NCI-H1930 (cell line): ENCODE measurements around the gene GGTA1.
"Not testable (repeated sequence)": the region's sequence is repeated elsewhere in the genome, so short reads cannot be mapped to it uniquely, and the experiment has no call there.

Source experiments
- DNase-seq, 2 experiments: peaks; one replicate each; lab custom pipeline; 2025; lab: John Stamatoyannopoulos, UW

Gene GGTA1

DNA sequence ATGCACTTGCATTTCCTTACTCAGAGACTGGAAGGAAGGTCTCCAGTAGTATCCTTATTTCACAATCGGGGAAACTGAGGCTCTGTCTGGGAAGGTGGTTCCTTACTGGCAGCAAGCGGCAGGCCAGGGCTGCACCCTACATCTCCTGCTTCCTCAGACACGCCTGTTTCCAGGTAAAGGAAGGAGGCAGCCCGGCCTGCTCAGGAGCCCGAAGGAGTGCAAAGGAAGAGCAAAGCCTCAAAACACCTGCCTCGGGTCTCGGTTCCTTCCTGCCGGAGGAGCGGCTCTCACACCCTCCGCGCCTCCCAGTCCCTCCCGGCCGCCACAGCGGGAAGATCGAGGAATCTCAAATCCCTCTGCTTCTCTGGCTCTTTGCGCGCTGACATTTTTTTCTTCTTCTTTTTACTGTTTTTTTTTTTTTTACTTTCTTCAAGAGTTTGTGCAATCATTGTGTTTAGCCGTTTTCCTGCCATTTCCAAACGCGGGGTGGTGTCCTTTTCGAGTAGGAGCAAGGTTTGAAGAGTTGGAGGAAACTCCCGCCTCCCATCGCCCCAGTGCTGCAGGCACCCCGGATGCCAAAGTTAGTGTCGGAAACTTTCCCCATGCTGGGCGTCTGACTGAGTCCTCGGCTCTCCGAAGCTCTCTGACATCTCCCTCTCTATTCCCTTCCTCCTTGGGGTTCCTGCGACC lies 1.0 kb downstream of the GGTA1 start:
- DNase-seq: no peak

GRCh38 chr9:121498150-121498486 lies 1.5 kb downstream of the GGTA1 start:
- peak; percentile 32 to 69 for DNase-seq

DNA sequence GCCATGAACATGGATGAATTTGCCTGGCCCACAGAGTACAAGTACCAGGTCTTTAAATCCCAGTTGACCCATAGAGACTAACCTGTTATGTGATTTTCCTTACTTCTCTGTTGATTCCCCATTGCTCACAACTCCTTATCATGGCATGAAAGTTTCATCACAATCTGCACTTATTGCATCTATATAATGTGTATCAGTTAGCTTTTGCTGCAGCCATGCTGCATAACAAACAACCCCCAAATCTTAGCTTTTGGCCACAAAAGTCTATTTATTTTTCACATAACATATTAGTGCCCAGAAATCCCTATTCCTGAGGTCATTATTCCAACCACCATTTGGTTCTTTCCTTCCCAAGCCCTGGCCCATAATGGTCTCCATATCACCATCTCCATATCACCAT lies 3.7 kb downstream of the GGTA1 start:
- no peak for DNase-seq

DNA sequence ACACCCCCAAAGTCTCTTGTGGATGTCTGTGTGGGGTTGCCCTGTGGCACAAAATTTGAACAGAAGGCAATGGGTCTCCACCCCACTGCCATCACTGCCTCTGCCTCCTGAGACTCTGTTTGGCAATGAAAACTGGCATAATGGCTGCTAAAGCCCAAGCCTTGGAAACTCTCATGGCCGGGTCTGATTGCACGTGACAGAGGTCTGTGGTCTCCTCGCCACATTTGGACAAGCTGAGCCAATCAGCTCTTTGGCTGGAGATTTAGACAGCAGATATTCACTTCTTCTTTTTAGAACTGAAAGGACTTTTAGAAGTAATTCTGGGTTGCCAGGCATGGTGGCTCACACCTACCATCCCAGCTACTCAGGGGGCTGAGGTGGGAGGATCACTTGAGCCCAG lies 5.5 kb downstream of the GGTA1 start:
- DNase-seq: no peak

- DNase-seq: no peak
These were observed 8.5 kb downstream of the GGTA1 start for GRCh38 chr9:121491111-121491510.

DNA sequence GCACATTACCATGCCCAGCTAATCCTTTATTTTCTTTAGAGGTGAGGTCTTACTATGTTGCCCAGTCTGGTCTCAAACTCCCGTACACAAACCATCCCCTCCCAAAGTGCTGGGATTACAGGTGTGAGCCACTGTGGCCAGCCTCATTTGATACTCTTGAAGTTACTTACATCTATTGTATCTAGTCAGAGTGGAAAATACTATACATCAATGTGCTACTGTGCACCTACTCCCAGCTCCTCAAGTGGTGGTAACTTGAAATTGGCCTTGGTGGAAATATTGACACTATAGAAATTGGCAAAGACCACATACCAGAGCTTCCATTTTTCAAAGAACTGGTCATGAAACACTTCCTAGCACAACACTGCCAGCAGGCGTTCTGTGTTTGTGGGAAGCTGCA lies 10.3 kb downstream of the GGTA1 start:
- no peak for DNase-seq

DNA sequence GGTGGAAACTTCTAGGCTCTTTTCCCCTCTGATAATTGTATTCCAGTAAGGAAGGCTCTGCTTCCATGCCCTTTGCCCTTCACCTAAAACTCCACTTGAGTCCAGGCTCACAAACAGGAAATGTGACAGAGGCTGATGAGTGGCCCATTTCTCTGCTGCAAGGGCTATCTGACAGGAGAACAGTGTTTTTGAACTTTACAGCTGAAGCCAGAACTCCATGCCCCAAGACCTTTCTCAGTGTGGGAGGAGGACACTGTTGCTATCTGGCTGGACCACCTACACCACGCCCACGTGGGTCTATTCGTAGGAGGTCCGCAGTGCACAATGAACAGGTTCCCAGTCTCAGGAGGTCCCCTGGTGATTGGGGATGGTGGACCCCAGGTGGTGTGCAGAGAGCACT lies 13.6 kb downstream of the GGTA1 start:
- DNase-seq: no peak

- no peak for DNase-seq
These were observed 14.0 kb downstream of the GGTA1 start for GRCh38 chr9:121485623-121486022.

GRCh38 chr9:121484651-121485446 lies 14.8 kb downstream of the GGTA1 start:
- DNase-seq: no peak

DNA sequence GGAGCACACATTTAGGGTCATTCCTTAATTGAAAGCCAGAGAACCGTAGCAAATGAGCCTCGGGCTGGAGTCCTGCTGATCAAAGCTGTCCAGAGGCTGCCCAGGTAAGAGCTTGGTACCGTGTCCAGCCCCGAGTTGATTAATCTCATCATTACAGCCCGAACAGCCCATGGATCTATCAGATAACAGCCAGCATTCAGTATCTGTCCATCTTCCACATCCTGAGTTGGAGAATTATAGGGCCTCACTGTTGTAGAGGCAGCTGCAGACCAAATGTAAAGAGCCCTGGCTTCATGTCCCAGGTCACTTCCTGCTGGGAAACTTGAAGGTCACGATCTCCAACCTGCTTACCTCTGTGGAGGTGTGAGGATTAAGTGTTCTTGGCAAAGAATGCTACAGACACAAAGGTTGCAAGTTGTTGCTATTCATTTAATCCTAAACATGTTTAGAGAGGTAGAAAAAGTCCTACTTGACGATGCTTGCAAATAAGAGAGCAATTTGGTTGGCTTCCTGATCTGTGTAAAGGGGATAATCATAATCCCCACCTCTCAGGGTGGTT lies 16.1 kb downstream of the GGTA1 start:
- DNase-seq: no peak

DNA sequence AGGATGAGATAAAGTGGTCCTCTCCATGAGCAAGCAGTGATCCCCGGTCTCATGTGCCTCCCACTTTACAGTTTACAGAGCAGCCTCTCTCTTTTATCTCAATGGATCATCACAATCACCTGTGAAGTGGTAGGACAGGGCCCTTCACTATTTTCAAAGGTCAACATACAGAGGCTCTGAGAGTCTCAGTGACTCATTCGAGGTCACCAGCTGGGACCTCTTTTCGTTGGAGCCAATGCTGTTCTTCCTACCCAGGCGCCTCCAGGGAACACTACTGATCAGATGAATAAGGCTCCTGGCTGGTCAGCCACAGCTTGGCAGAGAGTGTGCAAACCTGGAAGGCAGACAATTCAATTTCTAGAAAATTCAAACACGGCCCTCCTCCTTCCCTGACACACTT lies 16.6 kb downstream of the GGTA1 start:
- no peak for DNase-seq

- no peak for DNase-seq
These were observed 20.6 kb downstream of the GGTA1 start for GRCh38 chr9:121478816-121479676.

- no peak for DNase-seq
These were observed 23.5 kb downstream of the GGTA1 start for GRCh38 chr9:121476156-121476555.

DNA sequence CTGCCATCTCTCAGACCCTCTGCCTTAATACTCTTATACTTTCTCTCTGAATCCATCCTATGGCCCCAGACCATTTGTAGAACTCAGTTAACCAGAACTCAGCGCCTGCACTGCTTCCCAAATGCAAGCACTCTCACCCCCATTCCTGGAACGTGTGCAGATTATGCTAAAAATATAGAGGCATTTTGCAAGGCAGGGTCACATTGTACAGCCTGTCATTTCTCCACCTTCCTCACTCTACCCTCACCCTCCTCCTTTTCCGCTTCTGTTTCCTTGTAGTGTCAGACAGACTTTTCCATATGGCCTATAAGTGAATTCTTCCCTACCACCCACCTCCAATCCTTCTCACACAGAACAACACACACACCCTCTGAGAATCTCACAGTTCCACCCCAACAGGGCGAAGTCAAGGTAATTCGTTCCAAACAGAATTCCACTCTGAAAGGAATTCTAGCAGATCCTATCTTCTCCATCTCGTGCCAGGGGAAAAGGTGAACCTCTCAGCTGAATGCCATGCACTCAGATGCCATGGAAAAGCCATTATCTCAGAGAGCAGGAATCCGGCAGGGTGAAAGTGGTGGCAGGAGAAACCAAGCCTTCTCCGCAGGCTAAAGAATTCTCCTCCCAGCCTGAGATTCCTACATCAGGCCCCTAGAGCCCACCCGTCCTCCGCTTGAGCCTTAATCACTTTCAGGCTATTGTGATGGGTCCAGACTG lies 25.3 kb downstream of the GGTA1 start:
- no peak for DNase-seq

DNA sequence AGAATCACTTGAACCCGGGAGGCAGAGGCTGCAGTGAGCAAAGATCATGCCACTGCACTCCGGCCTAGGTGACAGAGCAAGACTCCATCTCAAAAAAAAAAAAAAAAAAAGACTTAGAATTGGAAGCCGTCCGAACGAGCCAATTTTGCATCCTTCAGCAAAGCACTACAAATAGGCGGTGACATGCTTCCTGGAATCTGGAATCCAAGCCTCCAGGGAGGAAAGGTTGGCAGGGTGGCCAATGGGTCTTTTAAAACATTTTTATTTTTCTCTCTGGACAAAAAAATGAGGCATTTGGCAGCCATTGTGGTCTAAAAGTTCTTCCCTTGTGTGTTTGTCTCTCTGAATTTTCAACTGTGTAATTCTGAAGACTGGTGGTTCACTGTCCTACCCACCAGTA lies 26.4 kb downstream of the GGTA1 start:
- no peak for DNase-seq

- no peak for DNase-seq
These were observed 27.2 kb downstream of the GGTA1 start for GRCh38 chr9:121472446-121472845.

DNA sequence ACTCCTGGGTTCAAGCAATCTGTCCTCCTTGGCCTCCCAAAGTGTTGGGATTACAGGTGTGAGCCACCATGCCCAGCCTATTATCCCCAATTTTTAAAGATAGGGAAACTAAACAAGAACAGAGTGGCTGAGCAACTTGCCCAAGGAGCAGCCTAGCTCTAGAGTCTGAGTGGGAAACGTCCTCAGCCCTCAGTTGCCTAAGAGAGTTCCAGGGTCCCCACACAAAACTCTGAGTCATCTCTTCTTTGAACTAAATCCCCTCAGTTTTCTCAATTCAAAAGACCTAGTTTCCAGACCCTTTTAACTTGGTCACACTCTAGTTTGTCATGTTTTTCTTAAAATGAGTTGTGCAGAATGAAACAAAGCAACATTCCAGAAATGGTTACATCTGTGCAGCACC lies 33.5 kb downstream of the GGTA1 start:
- DNase-seq: no peak

DNA sequence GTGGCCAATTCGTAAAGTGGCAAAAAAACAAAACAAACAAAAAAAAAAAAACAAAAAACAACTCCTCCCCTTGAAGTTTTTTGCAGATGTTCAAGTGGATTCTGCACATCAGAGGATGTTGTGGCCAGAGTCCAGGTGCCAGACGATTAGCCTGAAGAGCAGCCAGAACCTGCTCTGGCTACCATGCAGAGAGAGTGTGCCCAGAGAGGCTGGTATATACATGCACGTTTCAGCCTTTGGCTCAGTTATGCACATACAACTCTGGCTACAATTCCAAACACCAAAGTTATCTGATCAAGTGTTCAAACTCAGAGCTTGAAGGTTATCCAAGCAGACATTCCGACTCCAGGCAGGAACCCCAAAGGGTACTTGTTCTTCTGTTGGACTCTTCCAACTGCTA lies 34.7 kb downstream of the GGTA1 start:
- DNase-seq: no peak

DNA sequence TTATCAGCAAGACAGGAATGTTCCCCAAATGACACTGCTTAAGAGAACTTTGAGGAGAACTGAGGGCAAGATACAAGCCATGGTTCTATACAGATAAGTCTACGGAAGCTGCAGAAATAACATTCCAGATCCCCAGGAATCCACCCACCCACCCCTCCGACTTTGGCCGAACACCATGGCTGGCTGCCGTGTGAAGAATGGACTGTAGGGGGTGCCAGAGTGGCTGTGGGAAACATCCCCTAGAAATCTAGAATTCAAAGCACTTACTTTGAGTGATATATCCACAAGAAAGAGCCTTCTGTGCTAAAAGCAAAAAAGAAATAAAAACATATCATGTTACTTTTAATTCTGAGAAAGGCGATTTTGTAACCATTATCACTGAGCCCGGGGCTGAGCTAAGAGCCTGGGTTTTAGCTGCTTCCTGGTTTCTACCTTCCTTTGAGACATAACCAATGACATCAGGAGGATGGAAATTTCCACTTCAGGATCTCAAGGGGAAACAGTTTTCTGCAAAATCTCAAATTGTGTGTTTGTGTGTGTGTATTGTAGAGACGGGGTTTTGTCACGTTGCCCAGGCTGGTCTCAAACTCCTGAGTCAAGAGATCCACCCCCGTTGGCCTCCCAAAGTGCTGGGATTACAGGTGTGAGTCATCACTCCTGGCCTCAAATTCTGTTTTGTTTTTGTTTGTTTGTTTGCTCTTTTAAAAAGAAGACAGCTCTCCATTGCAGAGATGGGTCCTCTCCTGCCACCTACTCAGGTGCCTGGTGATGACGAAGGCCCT lies 36.4 kb downstream of the GGTA1 start:
- DNase-seq: peak in 1 of 2 experiments; percentile 5

DNA sequence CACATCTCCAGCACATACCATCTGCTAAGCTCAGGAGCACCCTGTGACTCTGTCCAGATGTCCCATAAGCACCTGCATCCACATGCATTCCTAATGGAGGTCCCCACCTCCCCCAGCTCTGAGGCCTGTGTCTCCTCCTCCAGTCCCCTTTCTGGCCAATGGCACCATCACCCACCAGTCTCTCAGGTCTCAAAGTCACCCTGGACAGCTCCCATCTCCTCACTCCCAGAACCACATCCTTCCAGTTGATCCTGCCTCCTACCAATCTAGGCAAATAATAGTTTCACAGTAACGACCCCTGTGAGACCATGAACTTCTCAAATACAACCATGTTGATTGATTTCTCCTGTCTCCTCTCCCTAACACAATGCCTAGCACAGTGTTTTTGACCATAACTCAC lies 40.1 kb downstream of the GGTA1 start:
- DNase-seq: no peak

GRCh38 chr9:121458449-121458848 lies 41.2 kb downstream of the GGTA1 start:
- not testable (repeated sequence) for DNase-seq
